HG03095 (cell line): ENCODE data around the gene ARHGEF37.
"Not testable (repeated sequence)": the region's sequence is repeated elsewhere in the genome, so short reads cannot be mapped to it uniquely, and the experiment has no call there.

Source experiments
- ATAC-seq: cut with Tn5 transposase; IDR thresholded peaks from one replicate; pipeline ENCODE4 v1.9.1; 2021; ENCODE audit warnings: moderate library complexity; ENCODE audit not compliant: unreplicated experiment

The ARHGEF37 gene

GRCh38 chr5:149581192-149581861 lies at the start of gene ARHGEF37:
Gene ARHGEF37, plus strand, starts transcription at chr5:149581498. Its CDS starts 16,272 bp downstream, at chr5:149597770.
- ATAC-seq: no peak

DNA sequence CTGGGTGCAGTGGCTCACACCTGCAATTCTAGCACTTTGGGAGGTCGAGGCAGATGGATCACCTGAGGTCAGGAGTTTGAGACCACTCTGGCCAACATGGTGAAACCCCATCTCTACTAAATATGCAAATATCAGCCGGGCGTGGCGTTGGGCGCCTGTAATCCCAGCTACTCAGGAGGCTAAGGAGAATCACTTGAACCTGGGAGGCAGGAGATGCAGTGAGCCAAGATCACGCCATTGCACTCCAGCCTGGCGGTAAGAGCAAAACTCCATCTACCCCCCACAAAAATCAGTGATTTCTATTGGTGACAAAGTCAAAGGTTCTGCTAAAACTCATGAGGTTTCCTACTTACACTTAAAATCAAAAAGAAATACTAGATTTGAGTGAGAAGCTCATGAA lies 48.9 kb upstream of the ARHGEF37 start:
- no peak for ATAC-seq

DNA sequence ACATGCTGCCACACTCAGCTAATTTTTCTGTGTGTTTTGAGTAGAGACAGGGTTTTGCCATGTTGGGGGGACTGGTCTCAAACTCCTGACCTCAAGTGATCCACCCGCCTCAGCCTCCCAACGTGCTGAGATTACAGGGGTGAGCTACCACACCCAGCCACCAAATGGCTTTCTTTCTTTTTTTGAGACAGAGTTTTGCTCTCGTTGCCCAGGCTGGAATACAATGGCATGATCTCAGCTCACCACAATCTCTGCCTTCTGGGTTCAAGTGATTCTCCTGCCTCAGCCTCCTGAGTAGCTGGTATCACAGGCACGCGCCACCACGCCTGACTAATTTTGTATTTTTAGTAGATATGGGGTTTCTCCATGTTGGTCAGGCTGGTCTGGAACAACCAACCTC lies 45.5 kb upstream of the ARHGEF37 start:
- ATAC-seq: not testable (repeated sequence)

- no peak for ATAC-seq
Observed at GRCh38 chr5:149537374-149537975, 43.8 kb upstream of the ARHGEF37 start.

DNA sequence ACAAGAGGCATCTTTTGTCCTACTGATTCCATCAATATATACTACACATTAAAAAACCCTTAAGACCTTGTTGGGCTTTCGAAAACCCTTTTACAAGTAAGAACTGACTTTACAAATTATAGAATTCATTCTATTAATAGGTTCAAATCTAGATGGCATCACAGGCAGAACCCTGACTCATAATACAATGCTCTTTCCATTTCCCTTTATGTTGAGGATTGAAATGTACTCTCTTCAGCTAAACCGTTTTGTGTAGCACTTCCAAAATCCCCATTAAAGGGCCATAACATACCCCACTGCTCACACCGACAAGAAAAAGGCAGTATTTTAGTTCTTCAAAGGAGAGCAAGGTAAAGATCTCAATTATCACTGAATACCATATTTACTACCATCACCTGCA lies 41.2 kb upstream of the ARHGEF37 start:
- ATAC-seq: no peak

- ATAC-seq: no peak
Observed at GRCh38 chr5:149541893-149542292, 39.4 kb upstream of the ARHGEF37 start.

- no peak for ATAC-seq
Observed at GRCh38 chr5:149543361-149544027, 37.8 kb upstream of the ARHGEF37 start.

DNA sequence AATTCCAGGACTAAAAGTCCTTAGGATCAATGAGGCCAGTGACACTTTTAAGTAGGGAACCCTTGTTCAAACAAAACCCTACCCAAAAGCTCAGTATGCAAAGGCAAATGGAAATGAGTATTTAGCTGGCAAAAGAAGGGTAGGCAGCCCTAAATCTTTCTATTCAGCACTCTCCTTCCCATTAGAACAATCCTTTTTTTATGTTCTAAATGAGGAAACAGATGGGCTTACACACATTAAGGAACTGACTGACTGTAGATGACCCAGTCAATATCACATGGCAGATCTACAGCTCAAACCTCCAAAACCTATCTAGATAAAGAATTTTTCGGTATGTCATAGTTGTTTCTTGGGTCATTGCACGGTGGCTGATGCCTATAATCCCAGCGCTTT lies 37.3 kb upstream of the ARHGEF37 start:
- no peak for ATAC-seq

GRCh38 chr5:149545327-149545726 lies 36.0 kb upstream of the ARHGEF37 start:
- ATAC-seq: no peak

DNA sequence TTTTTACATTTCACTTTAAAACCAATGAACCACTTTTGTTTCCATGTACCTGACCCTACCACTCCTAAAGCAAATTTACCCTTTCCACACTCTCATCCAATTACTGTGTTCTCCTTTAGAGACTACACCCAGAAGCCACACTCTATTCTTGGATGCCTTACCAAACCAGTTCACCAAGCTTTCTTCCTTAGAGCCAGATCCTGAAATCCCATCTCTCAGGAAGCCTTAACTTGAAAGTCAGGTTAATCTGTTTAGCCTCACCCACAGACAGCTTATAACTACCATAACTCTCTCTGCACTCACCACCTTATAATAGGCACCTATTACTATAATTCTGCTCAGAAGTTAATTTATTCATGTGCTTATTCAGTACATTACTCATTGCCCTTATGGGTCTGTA lies 34.3 kb upstream of the ARHGEF37 start:
- no peak for ATAC-seq

DNA sequence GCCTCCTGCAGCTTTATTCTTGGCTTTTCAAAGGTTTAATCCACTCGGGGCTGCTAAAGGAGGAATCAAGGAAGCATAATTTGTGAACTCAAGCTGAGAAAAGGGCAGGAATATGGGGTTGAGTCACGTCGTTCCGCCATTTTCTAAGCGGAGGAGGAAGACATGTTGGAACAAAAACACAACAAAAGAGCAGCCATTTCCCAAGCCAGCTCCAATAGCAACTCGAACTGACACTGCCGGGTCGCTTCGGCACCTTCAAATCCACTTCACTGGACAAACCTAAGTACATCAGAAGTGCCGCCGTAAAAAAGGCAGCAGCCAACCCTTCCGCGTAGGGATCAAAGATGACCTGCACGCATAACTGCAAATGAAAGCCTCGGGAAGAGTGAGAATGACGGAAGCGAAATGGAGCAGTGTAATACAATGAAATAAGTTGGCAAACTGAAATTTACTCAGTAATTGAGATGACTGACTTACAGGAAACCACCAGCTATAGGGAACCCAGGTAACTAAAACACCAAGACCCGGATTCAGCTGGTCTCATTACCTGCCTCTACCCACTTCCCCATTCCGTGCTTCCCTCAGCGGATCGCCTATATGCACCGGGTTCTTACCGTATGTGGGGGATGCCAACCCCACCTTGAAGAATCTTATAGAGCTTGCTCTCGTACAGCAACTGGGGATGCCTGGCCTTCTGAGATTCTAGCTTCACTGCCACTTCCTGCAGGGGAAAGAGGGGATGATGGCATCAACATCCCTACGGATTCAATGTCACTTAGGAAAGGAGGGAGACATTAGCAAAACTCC lies 31.6 kb upstream of the ARHGEF37 start:
- peak; percentile 29 for ATAC-seq

- no peak for ATAC-seq
Observed at GRCh38 chr5:149550268-149550583, 31.1 kb upstream of the ARHGEF37 start.

- ATAC-seq: peak; percentile 1
Observed at GRCh38 chr5:149550594-149551226, 30.6 kb upstream of the ARHGEF37 start.

DNA sequence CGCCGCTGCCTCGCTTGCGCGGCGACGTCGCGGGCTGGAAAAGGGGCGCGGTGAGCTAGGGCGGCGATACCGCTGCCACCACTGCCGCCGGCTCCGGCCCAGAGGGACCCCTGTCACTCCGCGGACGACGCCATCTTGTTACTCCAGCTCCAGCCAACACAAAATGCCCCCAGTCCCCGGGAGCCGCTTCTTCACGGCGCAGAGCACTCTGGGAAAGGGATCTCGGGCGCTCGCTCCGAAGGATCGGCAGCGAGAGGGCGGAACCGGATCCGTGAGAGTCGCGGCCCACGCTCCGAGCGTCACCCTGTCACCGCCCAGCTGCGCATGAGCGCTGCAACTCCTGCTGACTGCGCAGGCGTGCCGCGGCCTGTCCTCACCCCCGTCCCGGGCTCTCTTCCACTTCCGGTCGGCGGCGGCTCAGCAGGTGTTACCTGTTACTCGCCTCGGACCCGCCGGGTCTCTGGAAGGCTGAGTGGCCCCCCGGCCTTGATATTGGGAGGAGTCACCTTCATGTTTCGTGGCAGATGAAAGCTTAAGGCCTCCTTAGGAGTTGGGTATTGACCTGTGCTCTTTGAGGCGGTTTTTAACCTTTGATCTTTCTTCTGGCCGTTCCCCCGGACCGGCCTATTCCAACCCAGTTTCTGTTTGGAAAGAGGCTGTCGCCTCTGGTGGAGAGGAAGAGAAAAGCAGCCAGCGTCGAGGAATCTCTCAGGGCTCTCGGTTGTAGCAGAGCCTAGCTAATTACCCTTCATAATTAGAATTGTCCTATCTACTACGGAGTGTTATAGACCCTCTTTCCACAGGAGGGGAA lies 29.9 kb upstream of the ARHGEF37 start, which contains the start of gene CSNK1A1:
Gene CSNK1A1, minus strand, starts transcription at position 213 of the 811 bp plus-strand sequence. CDS start 475 bp downstream, outside the sequence.
- ATAC-seq: peak; percentile 91

DNA sequence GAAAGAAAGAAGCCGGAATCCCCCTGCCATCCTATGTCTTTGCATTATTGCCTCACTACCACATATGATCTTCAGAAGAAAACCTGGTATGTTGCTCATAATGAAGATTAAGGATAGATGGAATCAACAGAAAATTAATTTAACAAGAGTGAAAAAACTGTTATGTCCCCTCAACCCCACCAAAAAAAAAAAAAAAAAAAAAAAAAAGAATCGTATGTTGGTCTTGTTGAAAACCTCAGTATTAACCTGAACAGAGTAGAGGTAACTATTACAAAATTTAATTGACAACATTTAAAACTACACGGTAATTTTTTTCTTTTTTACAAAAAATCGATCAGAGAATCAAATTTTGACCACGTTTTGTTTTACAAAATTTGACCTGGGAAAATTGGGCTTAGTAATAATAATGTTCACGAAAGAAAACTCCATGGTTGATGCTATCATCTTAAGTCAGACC lies 29.2 kb upstream of the ARHGEF37 start:
- ATAC-seq: no peak

DNA sequence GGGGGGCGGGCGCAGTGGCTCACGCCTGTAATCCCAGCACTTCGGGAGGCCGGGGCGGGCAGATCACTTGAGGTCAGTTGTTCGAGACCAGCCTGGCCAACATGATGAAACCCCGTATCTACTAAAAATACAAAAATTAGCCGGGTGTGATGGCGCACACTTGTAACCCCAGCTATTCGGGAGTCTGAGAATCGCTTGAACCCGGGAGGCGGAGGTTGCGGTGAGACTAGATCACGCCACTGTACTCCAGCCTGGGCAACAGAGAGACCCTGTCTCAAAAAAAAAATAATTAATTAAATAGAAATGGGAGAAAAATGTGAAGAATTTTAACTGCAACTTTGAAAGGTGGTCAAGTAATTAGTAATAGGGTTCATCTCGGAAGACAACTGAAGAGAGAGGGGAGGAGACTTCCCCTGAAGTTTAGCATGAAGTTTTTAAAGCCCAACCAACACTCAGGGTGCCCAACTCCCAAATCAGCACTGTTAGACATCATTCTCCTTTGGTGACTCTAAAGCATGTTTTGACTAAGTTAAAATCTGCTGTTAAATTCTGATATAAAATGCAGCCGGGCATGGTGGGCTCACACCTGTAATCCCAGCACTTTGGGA lies 28.6 kb upstream of the ARHGEF37 start:
- ATAC-seq: no peak

DNA sequence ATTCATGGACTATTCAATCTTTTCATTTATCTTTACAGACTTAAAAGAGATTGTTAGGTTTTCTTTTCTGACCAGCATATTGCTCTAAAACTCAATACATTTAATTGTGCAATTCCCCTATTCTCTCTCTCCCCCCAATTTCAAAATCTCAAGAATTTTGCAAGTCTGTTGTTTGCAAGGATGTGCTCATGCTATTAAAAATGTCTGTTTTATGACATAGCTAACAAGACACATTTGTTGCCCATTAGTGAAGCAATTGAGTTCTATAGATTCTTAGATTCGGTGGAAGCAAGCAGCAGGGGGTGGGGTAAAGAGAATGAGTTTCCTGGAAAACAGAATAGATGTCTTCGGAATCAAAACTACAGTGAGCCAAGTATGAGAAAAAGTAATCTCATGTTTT lies 21.6 kb upstream of the ARHGEF37 start:
- ATAC-seq: no peak

DNA sequence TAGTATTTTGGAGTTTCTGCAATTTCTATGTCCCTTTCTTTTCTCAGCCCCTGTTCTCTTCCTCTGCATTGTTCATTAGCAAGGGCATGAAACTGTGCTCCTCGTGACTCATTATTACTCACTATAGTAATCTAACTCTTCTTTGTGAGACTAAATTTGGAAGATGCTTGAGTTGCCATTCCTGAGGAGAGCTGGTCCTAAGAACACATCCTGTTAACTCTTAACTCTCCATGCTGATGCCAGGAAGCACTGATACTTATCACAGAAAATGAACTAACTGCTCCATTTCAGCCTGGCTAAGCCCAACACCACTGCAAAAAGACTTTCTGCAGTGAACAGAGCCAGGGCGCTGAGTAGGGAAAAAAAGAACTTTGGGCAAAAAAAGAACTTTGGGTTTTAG lies 19.4 kb upstream of the ARHGEF37 start:
- ATAC-seq: no peak

GRCh38 chr5:149563466-149563865 lies 17.8 kb upstream of the ARHGEF37 start:
- no peak for ATAC-seq
